ENCODE data around the gene NOL4L.

The NOL4L gene

DNA sequence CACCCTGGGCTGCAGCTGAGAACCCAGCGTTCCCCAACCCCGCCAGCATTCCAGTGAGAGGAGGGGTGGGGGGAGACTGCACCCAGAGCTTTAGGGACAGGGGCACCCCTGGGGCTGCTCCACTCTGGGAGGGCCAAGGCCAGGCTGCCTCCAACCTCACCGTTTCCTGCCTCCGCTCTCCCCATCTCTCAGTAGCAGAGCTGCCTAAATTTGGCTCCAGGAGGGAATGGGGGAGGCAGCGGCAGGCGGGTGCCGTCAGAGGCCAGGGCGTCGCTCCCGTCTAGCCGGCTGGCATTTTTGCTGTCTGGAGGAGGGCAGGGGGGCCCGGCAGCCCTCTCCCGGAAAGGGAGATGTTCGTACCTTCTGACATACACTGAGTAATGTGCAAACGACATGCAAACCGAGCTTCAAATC lies 46.6 kb downstream of the NOL4L start:
- peak; percentile 21 for DNase-seq

DNA sequence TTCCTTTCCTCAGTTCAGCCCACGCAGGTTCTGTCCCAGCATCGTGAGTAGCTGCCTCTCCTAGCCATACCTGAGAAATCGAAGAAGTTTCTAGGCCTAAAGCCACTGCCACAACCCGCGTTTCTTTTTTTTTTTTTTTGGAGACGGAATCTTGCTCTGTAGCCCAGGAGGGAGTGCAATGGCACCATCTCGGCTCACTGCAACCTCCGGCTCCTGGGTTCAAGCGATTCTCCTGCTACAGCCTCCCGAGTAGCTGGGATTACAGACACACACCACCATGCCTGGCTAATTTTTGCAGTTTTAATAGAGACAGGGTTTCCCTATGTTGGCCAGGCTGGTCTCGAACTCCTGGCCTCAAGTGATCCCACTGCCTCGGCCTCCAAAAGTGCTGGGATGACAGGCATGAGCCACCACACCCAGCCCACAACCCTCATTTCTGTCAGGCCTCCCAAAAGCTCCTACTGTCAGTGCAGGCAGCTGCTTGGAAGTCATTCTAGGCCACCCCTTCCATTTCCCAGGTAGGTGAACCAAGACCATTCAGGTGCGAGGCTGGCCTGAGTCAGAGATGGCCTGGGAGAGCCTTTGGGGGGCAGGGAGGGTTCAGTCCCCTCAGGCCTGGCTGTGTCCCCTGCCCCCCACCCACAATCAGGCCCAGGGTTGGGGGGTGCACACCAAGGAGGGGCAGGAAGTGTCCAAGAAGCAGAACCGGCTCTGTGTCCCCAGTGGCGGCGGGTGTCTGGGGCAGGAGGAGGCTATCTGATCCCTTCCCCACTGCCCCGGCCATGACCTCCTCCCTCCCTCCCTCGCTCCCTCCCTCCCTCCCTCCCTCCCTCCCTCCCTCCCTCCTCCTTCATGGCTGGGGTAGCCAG lies 47.2 kb downstream of the NOL4L start:
- DNase-seq, result no peak

DNA sequence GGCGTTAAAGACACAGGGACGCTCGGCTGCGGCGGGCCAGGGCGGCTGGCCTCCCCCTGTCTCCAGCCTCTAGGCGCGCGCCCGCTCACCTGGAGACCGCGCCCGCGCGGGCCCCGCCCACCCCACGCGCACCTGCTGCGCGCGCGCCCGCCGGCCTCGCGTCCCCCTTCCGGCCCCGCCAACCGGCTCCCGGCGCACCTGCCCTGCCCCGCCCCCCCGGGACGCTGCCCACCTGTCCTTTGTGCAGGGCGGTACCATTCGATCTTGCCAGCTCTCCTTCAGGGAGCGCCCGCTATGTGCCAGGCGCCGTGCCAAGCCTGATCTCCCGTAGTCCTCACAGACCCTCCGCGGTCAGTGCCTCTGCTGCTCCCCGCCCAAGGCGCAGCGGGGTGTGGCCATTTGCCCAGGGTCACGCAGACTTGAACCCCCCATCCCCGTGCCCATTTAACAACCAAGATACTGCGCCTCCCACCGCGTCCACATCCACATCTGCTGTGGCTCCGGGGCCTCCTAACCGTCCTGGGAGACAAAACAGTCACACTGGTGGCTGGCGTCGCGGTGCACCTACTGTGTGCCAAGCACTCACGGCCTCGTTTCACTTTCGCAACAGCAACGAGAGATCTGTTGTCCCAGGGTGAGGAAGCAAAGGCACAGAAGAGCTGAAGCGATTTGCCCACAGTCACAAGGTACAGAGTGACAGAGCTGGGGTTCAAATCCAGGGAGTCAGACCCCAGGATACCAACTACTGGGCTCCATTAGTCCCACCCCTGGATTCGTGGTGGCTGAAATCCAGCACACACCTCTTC lies 48.1 kb downstream of the NOL4L start:
- DNase-seq, result peak; percentile 95

DNA sequence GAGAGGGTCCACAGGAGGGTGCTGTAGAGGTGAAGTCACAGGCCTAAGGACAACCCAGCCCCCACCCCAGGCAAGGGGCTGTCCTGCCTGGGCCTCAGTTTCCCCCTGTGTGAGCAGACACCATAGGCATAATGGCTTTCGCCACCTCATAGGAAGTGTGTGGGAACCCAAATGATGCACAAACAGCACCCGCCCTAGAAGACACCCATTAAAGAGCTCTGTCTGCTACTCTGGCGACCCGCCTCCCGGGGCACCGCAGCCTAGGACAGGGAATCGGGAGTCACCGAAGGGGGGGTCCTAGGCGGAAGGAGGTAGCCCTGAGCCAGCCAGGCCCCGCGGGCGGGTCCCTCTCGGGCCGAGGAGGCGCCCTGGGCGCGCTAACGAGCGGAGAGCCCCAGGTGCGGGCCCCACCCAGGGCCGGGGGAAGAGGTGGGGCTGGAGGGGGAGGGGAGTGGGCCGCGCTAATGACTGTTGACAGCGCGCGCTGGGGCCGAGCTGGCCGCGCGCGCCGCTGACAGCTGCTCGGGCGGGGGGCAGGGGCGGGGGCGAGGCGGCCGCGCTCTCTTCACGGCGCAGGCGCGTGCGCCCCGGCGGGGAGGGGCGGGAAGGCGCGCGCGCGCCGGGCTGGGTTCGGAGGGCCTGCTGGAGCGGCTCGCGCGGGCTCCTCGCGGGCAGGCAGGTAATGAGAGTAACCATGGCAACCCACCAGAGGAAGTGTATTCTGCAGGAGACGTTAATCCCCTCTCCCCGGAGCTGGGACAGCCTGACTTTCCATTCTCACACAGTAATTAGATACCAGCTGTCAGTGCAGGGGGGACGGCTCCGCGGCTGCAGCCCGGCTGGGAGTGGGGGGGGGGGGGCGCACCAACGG lies 48.9 kb downstream of the NOL4L start:
- DNase-seq, result peak; percentile 98

DNA sequence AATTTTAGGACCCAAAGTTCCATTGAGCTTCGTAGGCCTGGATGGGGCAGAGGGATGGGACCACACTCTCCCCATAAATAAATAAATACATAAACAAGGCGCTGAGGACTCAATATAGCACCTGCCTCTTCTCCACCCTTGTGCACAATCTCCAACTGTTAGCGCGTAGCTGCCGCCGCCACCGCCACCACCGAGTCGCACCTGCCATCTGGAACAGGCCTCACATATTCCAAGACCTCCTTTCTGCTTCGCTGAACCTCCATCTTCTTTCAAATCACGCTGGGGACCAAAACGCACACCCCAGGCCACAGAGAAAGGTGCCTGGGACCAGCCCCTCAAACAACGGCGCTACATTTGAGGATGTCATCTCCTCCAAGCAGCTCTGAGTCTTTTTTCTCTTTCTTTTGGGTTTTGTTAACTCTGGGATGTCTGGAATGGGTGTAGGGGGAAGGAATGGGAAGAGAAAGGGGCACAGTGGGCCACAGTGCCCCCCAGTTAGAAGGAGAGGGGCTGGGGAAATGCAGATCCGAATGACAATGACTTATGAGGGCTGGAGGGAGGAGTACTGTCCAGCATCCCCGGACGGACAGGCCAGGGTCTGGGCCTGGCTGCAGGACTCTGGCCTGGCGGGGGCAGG lies 49.7 kb downstream of the NOL4L start:
- DNase-seq, result peak; percentile 86

DNA sequence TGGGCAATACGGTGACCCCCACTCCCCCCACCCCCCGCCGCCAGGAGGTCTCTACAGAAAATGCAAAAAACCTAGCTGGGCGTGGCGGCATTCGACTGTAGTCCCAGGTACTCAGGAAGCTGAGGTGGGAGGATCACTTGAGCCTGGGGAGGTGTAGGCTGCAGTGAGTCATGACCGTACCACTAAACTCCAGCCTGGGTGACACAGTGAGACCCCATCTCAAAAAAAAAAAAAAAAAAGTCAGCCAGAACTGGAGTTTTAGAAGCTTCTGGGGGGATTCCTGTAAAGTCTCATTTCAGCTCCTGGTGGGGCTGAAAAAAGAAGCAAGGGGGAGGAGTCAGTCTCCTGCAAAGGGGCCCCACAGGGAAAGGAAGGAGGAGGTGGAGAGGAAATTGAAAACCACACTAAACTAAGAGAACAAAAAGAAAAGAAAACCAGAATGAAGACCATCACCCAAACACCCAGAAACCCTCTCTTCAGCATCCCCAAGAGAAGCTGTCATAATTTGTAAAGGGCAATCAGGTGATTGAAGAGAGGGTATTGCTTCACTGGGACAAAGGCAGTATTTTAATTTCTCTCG lies 50.4 kb downstream of the NOL4L start:
- DNase-seq, result peak; percentile 37

DNA sequence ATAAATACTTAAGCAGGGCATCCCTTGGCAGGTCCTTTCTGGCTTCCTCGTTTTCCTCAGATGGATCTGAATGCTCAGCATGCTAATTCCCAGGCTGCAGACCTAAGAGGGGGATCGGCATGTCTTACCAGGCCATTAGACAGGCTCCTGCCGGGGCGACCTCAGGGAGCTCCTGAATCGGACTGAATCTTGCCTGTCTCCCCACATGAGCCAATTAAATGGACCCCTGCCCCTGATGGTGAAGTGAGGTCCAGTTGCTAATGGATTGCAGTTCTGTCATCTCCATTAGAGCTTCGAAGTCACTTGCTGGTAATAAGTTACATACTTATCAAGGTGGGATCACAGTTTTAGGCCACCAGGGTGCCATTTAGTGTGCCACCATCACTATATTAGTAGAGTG lies 51.4 kb downstream of the NOL4L start:
- no peak for DNase-seq

DNA sequence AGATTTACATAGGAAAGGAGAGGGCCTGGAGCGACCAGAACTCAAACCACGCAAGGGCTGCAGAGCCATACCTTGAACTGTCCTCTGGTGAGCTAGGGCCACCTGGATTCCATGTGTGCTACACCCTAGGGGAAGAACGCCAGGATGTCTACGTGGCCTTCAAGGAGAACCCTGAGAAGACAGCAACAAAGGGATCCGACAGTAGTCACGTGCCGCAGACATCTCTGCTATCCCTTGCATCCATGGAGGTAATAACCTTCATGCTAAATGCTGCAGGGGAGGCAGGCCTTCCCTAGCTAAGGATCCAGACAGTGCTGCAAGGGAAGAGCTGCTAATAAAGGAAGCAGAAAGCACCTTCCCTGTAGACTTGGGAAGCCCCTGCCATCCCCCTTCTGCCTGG lies 52.9 kb downstream of the NOL4L start:
- no peak for DNase-seq

DNA sequence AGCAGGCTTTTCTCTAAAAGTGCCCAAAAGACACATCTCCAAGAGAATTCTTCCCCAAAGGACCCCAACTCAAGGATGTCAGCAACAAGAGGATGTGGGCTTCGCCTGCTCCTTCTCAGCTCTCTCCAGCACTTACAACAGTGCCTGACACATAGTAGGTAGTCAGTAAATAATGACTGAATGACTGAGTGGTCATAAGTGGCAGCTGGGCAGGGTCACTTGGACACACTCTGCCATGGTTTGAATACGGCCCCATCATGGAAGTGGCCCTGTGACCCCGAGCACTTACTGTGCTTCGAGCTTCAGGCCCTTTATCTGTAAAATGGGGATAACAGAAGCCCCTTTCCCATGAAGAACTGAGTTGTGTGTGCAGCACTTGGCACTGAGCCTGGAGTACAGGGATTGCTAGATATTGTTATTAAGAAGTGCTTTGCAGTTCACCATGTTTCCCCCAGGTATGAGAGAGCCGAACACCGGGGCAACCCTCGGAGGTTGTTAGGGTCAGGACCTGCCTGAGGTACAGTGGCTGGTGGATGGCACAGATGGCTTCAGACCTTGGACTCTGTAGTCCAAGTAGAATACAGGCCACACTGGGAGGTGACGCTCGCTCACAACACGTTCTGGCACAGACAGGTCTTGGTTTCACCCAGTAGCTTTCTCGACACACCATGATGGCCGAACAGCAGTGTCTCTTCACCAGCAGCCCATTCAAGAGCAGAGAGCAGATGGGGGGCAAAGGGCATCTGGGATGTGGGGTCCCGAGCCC lies 56.0 kb downstream of the NOL4L start:
- DNase-seq, result no peak

DNA sequence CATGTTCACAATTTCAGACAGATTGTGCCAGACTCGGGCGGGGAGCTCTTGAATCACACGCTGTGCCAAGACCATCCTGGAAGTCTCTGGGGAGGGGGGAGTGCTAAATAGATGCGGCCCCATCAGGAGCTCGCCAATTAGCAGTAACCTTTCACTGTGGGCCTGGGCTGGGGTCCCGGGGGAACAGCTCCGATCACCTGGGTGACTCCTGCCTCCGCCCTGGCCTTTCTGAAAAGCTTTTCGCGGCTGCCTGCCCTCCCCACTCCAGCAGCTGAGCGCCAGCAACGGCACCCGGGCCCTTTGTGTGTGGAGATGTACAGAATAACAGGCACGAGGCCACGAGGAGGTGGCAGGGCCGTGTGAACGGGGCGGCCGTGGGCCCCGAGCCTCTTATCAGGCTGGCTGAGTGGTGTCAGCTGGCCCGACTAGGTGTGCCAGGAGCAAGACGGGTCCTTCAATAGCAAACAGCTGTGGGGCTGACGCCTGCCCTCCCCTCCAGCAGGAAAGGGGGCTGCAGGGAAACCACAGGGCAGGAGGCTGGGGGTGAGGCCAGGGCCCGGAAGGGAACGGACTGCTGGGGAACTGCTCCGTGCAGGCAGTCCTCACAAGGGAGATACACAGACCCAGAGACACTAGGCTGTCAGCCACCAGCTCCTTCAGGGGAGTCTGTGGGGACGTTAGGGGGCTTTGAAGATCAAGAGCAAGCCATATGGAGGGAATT lies 56.8 kb downstream of the NOL4L start:
- peak; percentile 97 for DNase-seq

DNA sequence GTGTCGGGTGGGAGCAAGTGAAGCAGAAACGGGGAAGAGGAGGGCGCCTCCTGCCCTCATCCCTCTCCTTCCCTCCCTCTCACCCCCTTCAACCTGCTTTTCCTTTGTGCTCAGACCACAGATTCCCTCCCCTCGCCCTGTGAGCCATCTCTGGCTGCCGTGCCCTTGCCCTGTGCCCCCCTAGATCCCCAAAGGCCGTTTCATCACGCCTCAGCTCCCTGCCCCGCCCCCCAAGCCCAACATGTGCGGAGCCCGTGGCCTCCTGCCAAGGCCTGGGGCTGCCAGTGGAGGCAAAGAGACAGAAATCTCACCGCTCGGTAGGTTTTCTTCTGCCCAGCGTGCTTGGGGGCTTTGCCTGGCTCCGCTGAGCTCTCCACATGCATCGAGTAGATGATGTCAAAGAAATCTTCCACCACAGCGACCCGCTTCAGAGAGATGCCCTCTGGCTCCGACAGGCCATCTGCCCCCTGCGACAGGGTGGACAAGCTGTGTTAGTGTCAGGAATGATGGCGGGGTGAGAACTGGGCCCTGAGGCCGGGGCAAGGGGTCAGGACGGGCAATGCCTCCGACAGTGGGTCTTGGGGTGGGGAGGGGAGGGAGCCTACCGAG lies 57.6 kb downstream of the NOL4L start:
- DNase-seq, result peak; percentile 94

DNA sequence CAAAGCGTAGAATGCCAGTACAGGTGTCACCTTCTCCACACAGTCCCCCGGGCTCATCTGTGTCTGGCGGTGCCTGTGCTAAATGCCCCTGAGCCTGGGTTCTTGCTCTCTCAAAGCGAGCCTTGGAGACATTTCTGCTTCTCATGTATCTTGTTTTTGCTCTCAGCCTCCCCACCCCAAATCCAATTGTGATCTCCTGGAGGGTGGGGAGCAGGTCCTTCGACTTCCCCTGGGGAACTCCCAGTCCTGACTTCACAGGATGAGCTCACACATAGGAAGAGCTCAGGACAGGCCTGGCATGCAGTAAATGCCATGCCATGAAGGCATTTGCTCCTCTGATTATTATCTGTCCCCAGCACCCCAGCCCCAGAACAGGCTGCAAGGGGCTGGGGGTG lies 58.1 kb downstream of the NOL4L start:
- peak; percentile 73 for DNase-seq

DNA sequence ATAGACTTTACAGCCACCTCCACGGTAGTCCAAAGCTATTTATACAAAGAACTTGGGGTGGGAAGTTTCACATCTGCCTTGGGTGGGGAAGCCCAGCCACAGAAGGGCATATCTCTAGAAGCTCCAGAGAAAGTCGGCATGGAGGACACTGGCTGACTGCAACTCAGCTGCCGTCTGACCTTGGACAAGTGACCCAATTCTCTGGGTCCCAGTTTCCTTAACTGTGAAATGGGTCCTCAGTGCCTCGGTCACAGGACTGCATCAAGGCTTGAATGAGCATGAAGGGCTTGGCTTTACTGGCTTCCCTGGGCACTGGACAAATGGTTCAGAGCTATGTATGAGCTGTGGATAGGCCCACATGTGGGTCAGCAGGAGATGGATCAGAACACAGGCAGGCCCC lies 58.6 kb downstream of the NOL4L start:
- no peak for DNase-seq

DNA sequence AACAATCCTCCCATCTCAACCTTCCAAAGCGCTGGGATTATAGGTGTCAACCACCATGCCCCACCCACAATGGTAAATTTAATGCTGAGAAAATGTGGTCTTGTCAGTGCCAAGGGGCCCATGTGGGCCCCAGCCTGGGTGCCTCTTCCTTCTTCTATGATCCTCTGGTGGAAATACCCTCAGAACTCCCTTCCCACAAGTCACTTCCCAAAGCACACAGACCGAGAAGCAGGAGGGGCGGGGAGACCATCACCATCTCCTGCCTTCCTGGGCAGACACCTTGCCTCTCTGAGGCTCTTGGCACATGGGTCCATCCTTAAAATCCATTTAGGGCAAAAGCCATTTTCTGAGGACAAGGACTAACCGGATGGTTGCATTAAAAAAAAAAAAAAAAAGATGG lies 59.0 kb downstream of the NOL4L start:
- DNase-seq, result no peak

DNA sequence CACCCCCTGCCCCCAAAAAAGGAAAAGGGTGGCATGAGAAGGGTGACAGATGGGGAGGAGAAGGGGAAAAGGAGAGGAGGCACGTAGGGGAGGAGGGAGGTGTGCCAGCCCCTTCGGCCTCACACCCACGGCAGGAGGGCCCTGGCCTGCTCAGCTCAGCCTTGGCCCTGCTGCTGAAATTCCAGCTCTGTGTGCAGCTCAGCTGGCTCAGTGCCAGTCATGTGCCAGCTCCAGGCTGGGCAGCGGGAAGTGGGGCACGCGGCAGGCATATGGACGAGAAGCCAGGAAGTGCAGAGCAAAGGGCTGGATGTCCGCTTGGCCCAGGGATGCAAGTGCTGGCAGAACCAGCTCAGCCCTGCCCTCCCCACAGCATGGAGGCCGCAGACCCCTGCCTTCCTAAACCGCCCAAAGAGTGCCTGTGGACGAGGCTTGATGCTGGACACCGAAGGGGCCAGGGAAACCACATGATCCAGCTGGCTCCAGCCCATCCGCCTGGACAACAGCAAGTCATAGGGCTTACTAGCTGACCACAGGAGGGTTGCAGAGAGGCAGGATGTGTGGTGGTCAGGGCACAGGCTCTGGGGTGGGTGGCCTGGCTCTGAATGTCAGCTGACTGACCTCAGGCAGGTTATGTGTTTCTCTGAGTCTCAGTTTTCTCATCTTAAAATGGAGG lies 60.2 kb downstream of the NOL4L start:
- DNase-seq, result peak; percentile 51

DNA sequence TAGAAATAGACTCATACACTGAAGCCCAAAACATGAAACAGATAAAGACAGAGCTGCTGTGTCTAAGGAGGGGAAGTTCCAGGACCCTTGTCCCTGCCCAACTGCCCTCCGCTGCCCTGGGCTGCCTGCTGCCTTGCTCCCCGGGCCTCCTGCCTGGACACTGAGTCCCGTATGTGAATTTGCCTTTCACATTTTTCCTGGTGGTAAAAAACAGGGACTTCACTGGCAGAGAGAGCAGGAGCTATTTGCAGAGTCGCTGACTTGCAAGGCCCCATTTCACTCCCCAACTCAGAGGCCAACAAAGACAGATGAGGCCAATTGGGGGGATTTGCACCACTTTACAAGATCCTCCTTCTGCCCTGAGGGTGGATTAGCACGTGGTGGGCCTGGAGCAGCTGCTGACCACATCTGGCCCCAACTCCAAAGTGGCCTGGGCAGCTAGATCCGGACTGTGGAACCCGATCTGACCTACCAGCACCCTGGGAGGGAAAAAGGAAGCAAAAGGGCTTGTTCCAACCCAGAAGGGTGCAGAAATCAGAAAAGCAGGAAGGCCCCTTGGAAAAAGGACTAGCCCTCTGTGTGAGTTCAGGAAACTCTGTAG lies 61.4 kb downstream of the NOL4L start:
- DNase-seq, result no peak

DNA sequence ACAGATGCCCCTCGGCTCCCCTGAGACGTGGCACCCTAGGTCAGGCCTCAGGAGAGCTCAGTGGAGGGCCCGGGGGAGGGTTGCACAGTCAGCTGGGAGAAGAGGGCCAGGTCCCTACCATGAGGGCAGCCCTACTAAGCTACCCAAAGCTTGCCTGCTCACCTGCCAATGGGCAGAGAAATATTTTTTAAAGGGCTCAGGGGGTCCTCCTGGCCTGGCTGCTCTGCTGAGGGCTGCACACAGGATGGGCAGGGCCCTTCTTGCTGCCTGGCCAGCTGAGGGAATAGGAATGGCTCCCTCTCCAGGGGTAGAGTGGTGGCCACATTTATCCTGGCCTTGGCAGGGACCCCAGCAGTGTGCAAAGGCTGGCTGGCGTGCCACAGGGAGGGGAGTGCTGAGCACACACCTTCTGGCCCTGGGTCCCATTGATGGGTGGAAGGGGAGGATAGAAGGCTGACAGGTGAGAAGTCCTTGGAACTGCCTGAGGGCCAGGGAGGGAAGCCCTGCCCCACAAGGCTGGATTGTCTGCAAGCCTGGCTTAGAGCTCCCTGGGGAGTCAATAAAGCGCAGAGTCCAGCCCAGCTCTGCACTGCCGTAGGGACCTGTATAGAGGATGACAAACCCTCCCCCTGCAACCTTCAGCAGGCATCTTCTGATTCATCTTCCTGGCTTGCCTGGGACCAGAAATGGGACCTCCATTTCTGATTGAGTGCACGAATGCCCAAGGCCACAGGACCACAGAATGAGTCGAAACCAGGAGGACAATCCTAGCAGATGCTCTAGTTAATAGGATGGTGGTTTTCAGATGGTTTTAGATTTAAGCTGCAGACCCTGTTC lies 62.1 kb downstream of the NOL4L start:
- no peak for DNase-seq

DNA sequence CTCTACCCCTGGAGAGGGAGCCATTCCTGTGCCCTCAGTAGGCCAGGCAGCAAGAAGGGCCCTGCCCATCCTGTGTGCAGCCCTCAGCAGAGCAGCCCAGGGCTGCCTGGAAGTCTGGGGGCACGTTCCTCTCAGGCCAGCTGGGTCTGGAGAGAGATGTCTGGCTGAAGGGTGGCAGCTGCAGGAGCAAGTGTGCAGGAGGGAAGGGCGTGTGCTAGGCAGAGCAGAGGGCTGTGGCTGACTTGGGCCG lies 62.7 kb downstream of the NOL4L start:
- DNase-seq, result peak; percentile 73

Measured in NCI-H2171 (cell line).